HG03558 (cell line): ENCODE measurements around the gene CMIP.
A peak's percentile ranks its signal among the peaks of the same experiment; 100 is the strongest.

ENCODE experiments used
- ATAC-seq: cut with Tn5 transposase; IDR thresholded peaks from one replicate; pipeline ENCODE4 v1.9.1; 2021; ENCODE audit warnings: moderate number of reproducible peaks; ENCODE audit not compliant: unreplicated experiment; ENCODE audit errors: extremely low read depth

The CMIP gene

DNA sequence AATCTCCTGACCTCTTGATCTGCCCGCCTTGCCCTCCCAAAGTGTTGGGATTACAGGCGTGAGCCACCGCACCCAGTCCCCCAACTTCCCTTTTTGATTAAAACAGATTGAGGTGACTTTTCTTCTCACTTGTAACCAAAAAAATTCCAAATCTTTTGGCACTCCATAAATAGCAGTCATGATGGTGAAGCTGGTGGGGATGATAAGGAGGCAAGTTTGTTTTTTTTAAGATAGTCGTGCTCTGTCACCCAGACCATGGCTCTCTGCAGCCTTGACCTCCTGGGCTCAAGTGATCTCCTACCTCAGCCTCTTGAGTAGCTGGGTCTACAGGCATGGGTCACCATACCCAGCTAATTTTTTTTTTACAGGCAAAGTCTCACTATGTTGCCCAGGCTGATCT lies 299.8 kb downstream of the CMIP start:
- no peak for ATAC-seq

- no peak for ATAC-seq
Observed at GRCh38 chr16:81744911-81745310, 300.3 kb downstream of the CMIP start.

DNA sequence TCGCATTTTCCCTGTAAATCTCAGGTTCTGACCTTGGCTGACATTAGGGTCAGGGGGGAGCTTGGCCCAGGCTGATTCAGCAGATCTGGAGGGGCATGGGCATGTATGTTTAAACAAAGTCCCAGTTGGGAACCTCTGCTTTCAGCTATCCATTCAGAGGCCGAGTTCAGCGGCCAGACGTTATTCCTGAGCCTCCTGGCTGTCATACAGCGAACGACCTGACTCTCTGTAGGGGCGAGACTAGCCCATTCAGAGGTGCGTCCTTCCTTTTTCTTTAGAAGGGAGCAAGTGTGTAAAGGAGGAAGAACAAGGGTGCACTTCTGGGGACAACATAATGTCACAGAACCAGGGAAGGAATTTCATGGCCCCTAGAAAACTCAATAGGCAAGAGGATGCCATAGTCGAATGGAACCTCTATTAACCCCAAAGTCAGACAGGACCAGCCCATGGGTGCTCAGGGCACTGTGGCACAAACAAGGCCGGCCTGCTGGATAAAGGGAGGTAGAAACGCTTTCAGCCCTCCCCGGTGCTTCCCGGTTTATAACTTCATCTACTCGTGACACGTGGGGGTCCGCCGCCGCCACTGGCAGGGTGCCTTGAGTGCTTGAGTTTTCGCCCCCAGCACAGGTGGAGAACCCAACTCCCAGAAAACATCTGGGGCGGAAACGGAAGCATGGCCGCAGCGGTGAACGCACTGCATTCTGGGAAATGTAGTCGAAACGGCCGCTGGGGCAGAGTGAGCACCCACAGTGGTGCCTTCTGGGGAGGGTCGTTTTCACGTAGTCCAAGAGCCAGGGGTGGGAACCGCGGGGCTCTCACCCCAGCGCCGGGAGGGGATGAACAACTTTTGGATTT lies 301.3 kb downstream of the CMIP start:
- ATAC-seq, result no peak

DNA sequence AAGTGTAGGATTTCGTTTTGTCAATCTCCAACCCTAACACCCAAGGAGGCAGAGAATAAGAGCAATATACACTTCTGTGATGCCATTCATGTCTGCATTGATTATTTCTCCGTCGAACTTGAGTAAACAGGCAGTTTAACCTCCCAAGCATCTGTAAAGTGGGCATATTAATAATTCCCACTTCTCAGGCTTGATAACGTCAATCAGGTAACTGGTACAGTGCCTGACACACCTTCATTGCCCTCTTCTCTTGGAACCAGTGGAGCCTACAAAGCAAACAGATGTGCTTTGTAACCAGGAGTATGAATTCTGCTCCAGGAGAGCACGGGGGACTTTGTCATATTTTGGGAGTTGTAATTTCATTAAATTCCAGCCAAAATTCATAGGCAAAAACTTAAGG lies 302.0 kb downstream of the CMIP start:
- ATAC-seq, result no peak

GRCh38 chr16:81748476-81749198 lies 304.0 kb downstream of the CMIP start:
- ATAC-seq, result no peak

DNA sequence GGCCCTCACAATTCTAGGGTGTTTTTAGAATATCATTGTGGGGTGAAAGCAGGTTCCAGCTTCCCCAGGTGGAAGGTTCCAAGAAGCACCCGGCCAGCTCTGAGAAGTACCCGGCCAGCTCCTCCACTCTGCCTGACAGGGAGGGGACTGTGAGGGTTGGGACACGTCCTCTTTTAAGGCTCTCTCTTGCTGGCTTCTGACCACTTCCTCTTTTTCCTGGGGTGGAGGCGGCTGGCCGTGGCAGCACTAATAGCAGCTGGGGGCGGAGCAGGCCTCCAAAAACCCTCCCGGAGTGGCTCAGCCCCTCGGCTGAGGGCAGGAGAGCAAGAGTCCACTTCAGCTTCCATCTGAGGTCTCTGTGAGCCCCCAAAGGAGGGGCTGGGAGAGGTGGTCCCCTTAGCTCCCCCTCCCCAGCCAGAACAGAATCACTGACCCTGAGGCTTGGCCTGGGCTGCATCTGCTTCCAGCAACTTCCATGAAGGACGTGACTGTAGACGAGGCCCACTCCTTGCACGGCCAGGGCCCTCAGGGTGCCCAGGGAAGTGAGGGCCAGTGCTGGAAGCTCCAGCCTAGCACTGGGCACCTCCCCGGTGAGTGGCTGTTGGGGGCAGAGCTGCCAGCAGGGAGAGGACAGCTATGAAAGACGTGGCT lies 307.7 kb downstream of the CMIP start:
- peak; percentile 79 for ATAC-seq

- no peak for ATAC-seq
Observed at GRCh38 chr16:81752876-81753227, 308.2 kb downstream of the CMIP start.

- no peak for ATAC-seq
Observed at GRCh38 chr16:81754858-81755257, 310.2 kb downstream of the CMIP start.

DNA sequence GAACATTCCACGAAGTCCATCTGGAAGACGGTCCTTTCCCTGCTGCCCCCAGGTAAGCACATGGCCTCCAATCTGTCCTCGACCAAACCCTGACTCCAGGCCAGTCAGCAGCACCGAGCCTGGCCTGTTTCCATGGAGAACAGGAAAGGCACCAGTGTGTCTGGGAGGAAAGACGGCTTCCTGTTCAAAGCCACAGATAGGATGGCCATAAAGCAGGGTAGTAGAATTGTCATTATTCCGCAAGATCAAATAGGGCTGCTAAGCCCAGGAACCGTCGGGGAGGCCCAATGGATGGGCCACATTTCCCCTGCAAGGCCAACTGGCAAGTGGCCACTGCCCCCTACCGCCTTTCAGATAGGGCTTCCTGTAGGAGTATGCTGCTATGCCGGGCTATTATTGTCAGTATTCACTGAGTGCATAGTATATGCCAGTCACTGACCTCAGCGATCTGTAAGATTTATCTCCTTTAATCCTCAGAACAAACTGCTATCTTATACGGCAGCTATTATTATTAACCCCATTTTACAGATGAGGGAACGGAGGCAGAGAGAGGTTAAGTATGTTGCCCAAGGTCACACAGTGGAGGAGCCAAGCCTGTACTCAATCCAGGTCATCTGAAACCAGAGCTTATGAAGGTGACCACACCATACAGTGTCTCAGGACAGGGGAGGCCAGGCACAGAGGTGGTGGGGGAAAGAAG lies 311.5 kb downstream of the CMIP start:
- no peak for ATAC-seq

DNA sequence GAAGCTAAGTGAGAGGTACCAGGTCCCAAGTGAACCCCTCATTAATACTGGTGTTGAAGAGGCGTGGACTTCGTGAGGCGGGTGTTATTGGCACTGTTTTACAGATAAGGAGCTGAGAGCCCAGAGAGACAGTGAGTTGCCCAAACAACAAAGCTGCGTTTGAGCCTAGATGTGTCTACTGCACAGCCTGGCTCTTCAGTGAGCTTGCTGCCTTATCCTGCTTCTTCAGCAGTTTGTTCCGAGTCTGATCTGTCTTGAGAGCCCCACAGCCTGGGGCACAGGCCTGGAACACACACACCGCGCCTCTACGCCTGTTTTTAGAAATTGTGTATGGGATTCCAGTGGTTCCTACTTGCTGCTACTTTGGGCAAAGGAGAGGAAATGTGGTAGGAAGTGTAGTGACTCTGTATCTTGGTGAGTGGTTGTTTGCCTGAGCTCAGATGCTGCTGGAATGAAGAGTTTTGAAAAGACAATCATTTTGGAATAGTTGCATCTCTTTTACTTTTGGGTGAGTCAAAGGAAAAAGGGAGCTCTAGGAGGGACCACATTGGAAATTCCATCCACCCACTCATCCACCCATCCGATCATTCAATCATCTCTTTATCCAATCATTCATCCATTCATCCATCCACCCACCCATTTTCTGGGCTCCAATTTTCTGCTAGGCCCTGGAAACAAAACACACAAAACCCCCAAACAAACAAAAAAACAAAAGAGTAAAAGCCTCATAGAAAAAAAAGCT lies 312.2 kb downstream of the CMIP start:
- no peak for ATAC-seq

GRCh38 chr16:81758376-81758775 lies 313.8 kb downstream of the CMIP start:
- ATAC-seq, result no peak
